Mesenteric fat pad (tissue), 1 donor: Measurements from ENCODE around the gene MAPKAP1. TPM values are rescaled to one million over a fixed set of nuclear protein-coding genes. Genes with fewer than 3 reads are reported as not detected.
A peak's percentile ranks its signal among the peaks of the same experiment; 100 is the strongest.

Experiments used
- DNase-seq: peaks from one replicate; pipeline ENCODE4 v3.0.0-alpha.2; 2020; ENCODE audit warnings: low spot score
- long read RNA-seq: library from polyadenylated mRNA; unstranded; transcript quantifications from one replicate; pipeline ENCODE4 v2.0.0, GENCODE V29; 2020
- total RNA-seq: library from RNA; stranded (reverse); fragmentation: NEBNext Ultra II Directional; extraction: Animal tissue kit (Norgen Biotek cat#: 25700); gene quantifications from one replicate; pipeline ENCODE4 v1.2.1, GENCODE V29; 2021
- donor health status: DM: yes; HTN: yes; CAD: no.

Gene MAPKAP1
- total RNA-seq = 98.6 TPM
- long read RNA-seq, partial matches to known transcripts = 14 of 50 reads
- long read RNA-seq, other reads (novel, unspliced or antisense) = 31 of 50 reads

DNA sequence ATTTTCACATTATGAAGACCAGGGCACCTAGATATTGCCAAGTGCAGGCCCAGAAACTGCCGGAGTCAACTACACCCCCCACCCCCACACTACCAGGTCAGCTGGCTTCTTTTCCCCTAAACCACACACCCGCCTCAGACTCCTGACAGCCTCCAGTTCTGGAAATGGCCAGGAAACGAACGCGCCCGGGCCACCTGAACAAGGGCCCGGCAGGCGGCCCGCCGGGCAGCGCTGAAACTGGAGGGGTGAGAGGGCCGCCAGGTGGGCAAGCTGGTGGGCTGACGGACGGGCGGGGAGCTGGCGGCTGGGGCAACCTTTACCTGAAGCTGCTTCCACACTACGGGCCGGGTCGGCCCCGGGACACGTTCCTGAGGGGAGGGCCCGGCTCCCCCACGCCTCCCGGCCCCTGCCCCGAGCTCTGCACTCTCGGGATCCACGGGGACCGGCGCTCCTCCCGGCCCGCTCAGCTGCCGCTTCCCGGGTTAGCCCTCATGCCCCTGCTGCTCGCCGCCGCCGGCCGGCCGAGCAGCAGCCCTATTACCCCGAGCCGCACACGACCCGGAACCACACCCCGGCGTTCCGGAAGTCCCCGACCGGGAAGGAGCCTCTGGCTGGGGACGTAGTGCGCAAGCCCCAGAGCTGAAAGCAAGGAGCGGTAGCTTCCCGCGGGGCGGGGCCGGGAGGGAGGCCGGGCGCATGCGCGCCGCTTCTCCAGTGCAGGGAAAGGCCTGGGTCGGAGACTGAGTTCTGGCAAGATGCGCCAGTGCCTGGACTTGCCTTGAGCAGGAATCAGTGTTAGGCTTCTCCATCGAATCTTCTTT, at the start of gene MAPKAP1:
Gene MAPKAP1 (minus strand): TSS at position 558 of the 821 bp plus-strand sequence. CDS start 34,634 bp downstream, outside the sequence.
- DNase-seq = peak; percentile 100

DNA sequence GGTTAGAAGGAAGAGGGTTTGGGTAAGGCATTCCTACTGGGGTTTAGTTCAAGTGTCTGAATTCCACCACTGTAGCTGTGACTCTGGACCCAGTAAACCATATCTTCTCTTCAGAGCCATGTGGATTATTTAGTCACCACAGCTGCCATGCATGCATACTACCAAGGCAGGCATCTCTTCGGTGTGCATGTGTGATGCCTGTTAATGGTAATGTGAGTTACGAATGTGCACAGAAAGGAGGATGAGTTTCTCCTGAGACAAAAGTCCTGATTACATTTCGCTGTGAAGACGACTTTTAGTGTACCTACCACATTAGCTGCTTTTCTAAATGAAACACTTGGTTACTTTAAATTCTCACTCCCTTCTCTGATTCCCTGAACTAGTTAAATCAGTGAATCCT, 49.5 kb upstream of the MAPKAP1 start:
- no peak for DNase-seq

DNA sequence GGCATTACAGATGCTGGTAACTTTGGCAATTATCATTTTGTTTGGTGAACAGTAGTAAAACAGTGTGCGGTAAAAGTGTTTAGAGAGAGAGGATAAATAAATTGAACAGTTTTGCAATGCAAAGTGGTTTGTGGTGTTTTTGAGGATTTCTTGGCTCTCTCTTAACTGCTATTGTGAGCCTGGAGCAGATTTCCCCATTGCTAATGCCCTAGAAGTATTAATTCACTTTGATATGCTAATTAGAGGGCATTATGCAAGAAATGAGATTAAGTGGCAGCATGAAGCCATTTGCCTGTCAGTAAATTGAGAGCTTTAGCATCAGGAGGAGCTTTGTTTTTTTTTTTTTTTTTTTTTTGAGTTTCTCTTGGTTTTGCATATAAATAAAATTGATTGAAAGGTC, 48.3 kb upstream of the MAPKAP1 start:
- DNase-seq = no peak

DNA sequence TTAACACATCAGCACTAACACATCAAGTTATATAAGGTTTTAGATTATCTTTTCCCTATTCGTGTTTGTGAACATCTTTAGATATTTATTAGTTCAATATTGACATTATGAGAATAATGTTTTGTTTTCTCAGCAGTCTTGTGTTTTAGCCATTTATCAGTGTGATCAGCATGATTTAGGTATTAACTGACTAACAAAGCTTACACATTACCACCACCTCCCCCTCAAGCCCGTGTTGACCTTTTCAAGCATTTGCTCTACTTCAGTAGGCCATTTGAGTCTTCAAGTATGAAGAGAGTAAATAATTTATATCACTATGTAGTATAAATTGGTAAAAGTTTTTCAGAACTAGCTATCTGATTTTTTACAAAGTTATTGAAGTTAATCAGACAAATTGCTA, 47.1 kb upstream of the MAPKAP1 start:
- no peak for DNase-seq

DNA sequence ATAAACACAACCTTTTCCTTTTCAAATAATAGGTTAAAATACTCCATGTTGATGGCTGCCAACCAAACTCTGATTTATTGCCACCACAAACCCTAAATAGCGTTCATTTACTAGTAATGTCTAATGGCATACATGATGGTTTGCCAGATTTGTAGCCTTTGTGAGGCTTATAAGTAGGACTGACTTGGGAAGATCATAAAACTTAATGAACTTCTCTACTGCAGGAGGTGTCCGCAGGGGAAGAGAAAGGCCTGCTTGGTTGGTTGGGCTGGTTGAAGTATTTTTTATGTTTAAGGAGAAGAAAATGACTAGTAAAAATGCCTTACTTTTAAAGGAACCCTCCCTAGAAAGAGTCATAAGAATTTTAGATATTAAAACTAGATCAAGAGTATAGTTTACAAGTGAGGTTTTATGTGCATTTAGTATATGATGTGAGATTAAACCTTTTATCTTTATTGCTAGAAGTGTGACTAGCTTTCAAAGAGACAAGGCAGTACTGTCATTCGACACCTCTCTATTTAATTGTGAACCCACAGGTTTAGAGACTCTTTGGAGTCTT, 45.1 kb upstream of the MAPKAP1 start:
- no peak for DNase-seq

DNA sequence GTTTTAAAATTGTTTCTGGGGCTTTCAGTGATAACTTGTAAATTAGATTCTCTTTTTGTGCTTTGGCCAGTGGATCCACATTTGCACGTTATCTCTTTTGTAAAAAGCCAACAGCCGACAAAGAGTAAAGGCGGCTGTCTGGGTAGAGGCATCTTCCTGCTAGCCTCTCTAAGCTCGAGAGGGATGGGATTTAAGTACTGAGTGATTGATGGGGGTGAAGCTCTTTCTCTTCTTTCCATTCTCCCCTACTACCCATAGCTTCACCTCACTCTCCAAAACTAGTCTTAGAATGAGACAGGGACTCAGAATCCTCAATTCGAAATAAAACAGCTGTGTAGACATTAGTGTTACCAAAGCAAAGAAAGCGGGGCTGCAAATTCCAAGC, 43.6 kb upstream of the MAPKAP1 start:
- no peak for DNase-seq

DNA sequence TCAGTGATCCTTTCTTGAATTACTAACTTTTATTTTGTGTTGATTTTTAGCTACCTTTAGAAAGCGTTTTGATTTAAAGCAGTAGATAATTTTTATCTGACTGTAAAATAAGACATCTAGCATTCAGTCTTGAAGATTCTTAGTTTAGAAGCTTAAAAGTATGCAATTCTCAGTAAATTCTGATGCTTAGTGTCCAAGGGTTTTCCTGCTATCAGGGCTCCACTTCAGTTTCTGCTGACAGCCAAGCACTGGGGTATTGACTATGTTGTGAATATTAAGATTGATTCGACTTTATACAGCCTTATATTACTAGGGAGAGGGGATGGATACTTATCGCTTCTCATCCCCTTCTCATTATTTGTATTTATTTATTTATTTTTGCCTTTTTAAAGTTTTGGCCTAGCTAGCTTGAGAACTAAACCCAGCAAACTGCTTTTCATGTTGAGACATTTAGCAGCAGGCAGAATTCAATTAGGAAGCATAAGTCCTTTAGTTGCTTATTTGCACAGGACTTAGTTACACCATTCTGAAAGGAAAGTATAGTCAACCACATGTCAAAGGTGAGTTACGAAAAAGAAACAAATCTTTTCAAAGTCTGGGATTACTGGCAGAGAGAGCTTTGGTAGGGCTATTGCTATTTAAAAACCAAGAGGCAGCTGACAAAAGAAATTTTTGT, 43.1 kb upstream of the MAPKAP1 start:
- no peak for DNase-seq

DNA sequence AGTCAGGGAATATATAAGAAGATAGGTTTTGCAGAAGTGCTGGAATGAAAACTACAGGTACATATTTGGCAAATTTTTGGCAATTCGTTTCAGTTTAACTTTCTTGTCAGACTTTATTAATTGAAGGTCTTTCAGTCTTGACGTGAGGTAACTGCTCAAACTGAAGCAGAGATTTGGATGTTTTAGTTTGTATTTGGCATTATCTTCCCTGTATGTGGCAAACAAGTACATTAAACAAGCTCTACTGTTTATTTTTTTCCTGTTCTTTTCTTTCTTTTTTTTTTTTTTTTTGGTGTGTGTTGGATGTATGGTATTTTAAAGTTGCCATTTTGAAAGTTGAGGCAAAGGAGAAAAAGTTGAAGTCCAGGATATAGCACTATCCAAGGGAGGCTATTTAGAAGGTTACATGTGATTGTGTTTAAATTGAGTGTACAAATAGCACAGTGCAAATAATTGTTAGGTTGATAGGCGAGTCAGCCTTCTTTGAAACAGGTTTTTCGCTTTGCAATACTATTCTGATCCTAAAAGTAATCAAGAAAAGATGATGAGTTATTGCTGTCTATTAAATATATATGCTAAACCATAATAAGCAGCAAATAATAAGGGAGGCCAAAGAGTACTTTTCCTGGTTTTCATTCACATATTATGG, 42.4 kb upstream of the MAPKAP1 start:
- no peak for DNase-seq

DNA sequence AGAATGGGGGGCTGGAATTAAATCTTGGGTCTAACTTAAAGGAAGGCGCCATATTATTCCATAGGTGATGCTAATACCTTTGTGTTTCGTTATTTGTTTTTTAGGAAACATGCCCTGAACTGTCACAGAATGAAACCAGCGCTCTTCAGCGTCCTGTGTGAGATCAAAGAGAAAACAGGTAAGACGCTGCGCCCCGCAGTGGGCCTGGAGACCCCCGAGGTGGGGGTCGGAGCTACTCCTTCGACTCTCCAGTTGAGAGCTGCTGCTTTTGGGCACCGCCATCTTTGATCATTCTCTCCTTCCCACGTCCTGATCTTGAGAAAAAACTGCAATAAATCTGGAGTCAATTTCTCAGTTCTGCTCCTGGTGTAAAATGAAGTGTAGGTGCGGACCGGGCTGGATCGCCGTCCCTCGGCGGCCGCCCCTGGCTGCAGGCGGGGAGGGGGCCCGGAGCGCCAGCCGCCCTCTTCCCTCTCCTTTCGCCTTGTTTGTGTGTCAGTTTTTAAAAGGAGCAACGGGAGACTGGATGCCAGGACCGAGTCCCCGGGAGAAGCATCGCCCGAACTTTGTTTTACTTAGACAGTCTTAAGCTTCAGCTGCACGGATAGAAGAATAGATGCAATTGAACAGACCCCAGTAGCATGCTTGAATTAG, 41.6 kb upstream of the MAPKAP1 start:
- DNase-seq = no peak

DNA sequence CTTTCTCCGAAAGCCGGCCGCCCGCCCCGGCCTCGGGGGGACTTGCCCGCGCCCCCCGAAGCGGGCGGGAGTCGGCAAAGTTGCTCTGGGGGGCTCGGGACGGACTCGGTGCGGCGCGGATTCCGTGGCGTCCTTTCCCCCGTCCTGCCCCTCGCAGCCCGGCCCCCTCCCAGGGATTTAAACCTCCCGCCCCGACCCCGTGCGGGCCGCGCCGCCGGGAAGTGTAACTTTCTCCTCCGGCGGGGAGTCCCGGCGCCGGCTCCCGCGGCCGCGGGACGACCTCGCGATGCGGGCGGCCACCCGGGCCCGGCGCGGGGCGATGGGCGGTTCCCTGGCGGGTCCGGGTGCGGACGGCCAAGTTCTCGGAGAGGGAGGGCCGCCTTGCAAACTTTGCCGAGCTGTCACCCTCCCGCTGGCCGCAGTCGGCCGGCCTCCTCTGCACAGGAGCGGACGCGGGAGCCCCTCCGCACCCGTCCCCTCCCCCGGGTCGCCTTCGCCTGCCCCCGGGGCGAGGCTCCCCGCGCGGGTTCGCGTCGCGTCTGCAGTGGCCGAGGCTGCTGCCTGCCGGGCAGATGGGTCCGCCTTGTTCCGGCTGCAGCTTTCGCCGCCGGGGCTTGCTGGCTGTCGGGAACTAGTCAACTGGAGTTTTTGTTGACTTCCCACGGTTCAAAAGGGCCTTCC, 40.9 kb upstream of the MAPKAP1 start:
- DNase-seq = no peak

DNA sequence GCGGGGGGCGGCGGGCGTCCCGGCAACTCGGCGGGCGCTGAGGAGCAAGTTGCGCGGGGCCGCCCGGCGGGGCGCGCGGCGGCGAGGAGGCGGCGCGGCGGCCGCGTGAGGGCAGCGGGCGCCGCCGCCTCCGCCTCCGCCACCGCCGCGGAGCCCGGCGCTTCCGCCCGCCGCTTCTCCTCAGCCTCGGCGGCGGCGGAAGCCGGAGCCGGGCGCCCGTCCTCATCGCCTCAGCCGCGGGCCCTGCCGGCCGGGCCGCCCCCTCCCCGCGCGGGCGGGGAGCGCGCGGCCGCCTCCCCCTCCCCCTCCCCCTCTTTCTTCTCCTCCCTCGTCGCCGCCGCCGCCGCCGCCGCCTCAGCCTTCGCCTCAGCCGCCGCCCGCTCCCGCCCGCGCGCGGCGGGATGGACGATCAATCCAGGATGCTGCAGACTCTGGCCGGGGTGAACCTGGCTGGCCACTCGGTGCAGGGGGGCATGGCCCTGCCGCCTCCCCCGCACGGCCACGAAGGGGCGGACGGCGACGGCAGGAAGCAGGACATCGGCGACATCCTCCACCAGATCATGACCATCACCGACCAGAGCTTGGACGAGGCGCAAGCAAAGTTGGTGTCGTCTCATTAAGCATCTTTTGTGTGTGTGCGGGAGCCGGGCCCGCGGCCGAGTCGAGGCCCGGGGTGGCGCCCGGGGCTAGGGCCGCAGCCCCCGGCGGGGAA, 40.2 kb upstream of the MAPKAP1 start, which contains the start of gene PBX3:
Gene PBX3 (plus strand): TSS at position 321 of the 712 bp plus-strand sequence.
- DNase-seq = no peak

DNA sequence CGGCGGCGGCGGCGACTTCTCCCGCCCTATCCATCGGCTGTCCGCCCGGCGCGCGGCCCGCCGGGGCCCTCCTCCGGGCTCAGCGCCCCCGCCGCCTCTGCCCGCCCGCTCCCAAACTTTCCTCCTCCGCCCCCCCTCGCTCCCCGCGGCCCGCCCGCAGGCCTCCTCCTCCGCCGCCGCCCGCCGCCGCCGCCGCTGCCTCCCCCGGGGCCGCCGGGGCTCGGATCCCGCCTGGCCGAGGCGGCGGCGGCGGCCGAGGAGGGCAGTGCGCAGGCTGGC, 39.7 kb upstream of the MAPKAP1 start:
- DNase-seq = no peak

DNA sequence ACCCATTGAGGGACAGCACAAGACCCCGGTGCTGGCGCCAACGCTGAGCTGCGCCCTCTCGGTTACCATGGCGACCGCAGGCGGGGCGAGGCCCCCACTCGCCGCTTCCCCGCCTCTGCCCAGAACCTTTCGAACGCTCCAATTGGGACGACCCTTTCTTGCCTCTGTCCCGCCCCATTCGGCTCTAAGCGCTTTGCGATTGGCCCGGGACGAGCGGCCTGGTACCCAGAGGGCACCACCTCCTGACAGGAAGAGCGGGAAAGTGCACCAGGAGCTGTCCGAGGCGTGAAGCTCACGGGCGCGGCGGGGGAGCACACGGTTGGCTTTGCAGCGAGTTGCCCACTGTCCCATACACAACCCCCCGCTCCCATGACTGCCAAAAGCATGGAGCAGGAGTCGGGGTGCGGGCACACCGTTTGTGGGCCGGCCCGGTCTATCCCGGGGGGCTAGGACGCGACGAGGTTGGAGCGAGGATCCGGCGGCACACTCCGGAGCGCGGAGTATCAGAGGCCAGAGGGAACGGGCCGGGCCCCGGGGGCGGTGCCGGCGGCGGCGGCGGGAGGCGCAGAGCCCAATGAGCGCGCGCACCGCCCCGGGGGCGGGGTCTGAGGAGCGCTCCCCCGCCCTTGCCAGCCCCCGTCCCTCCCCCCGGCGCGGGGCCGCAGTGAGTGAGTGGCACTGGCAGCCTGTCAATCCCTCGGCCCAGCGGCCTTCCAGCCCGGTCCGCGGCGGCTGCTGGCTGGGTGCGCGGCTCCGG, 39.2 kb upstream of the MAPKAP1 start:
- DNase-seq = peak; percentile 96

DNA sequence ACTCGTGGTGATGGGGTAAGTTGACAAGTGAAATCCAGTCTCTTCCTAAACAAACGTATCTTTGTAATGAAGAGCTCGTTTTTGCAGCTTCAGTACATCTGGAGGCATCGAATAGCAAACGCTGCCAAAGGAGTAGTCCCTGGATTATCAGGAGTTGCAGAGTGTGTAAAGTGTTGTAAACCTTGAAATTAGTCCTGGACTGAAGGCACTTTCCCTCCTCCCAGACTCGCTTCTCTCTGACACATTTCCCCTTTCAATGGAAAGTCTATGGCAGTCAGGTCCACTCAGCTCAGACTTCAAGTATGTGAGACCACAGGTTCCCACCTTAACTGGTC, 38.6 kb upstream of the MAPKAP1 start:
- no peak for DNase-seq

DNA sequence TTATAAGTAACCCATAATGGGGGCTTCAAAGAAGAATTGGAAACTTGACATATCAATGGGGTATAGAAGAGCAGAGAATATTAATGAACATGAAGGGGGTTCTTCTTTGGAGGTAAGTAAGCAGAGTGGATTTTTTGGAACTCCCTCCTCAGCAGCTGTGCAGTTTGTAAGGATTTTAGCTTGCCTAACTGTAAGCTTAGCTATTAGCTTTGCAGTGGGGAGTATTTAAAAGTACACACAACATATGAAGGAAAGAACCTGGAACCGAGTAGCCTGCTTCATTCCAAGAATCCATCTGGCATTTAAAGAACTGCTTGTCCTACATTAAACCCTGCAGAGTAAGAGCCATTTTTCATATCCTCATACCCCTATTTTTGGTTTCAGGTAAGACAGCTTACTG, 38.0 kb upstream of the MAPKAP1 start:
- no peak for DNase-seq

DNA sequence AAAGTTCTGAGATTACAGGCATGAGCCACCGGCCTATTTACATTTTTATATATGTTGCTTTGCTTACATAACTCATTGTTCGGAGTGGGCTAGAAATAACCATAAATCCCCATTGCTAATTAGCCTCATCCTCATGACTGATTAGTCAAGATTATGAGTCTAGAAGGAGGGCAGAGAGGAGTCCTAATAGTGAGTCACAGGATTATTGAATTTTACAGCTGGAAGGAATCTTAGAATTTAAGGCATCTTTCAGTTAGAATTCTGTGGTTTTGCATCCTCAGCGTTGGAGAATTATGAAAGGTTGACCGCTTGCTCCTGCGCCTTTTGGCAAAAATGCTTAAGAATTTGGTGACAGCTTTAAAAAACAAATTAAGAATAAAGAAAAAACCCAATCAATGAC, 37.6 kb upstream of the MAPKAP1 start:
- DNase-seq = no peak

DNA sequence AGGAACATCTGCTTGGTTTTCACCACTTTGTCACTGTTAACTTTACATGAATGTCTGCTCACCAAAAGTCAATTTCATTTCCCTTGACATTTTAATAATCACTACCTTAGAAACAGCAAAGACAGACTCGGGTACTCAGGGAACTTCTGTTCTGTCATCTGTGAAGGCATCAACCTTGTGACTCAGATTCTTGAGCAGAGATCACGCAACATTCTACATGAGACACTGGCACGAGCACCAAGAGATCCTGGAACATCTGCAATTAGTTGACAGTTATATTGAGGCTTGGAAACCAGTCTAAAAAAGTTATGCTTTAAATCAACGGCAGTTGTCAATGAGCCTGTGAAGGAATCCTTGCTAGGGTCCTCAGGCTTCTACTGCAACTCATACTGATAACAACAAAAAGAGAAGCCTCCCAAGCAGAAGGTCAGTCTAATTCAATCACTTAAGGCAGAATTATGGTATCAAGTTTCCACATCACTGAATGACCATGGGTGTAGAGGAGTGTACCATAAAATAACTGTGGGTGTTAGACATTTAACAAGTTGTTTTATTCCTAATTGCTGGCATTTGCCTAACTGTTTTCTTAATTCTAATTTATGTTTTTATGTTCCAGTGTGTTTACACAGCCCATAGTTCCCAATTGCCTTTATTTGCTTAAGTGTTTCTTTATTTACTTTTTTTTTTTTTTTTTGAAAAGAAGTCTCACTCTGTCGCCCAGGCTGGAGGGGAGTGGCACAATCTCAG, 36.8 kb upstream of the MAPKAP1 start:
- DNase-seq = no peak

DNA sequence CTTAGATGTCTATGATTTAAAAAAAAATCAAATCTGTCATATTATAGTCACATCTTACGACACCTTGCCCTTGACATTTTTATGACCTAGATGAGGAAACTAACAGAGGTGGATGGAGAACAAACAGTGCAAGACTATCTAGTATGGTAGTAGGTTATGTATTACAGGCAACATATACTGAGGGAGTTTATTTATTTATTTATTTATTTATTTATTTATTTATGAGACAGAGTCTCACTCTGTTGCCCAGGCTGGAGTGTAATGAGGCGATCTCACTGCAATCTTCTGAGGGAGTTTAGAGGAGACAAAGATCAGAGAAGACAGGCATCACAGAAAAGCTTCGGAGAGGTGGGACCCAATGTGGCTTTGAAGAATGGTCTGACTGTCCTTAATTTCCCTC, 35.6 kb upstream of the MAPKAP1 start:
- no peak for DNase-seq

DNA sequence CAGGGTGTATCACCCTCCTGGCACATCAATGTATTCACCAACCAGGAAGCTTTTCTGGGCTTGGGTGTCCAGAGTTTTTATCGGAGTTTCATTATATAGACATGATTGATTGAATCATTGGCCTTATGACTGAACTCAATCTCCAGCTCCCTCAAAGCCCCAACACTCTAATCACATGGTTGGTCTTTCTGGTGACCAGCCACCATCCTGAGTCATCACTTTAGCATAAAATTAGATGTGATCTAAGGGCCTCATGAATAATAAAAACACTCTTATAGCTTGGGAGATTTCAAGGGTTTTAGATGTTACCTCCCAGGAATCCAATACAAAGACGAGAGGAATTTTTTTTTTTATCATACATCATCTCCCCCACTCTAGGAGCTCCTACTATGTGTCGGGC, 32.4 kb upstream of the MAPKAP1 start:
- DNase-seq = no peak
